ENCODE data around the gene NRXN3.

DNA sequence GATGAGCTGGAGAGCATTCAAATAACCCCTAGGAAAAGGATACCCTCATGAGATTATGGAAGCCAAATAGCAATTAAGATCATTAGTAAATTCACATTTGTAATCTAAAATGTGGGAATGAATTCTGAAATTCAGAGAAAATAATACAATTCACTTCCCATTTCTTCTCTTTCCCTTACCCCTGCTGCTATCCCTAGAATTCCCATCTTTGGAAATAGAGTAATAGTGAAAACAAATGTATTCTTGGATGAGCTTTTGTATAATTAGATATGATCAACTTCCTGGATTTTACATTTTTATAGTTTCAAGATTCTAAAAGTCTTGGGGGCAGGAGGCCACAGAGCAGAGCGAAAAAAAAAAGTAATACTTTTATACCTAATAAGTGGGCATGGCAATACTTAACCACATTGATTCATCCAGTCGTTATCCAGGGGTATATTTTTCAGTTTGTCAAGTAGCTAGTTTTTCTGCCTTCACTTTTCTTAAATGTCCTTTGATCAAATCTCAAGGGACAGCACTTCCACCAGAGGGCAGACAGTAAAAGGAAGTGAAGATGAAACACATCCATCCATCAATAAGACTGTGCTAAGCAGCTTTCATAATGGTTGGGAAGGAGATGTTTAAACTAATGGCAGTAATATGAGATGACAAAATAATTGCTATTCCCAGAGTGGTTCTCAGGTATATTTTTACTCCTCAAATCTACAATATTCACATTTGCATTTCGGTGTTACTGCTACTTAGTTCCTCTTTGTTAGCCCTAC, 1639.9 kb downstream of the NRXN3 start:
- TF ChIP-seq, protein P1, sequence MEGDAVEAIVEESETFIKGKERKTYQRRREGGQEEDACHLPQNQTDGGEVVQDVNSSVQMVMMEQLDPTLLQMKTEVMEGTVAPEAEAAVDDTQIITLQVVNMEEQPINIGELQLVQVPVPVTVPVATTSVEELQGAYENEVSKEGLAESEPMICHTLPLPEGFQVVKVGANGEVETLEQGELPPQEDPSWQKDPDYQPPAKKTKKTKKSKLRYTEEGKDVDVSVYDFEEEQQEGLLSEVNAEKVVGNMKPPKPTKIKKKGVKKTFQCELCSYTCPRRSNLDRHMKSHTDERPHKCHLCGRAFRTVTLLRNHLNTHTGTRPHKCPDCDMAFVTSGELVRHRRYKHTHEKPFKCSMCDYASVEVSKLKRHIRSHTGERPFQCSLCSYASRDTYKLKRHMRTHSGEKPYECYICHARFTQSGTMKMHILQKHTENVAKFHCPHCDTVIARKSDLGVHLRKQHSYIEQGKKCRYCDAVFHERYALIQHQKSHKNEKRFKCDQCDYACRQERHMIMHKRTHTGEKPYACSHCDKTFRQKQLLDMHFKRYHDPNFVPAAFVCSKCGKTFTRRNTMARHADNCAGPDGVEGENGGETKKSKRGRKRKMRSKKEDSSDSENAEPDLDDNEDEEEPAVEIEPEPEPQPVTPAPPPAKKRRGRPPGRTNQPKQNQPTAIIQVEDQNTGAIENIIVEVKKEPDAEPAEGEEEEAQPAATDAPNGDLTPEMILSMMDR (conservative IDR thresholded peaks at IDR 0.05 in 1 of 2, IDR thresholded peaks at IDR 0.05 in 1 of 2; ENCODE audit: low read depth in 1 of 2, low read length in 2 of 2): no peak
- TF ChIP-seq EZH2 (IDR thresholded peaks at IDR 0.05; ENCODE audit: low read length, missing control alignments): no peak

All from fibroblast of lung (primary cell).